ENCODE data around the gene NFIX.

NFIX gene

GRCh38 chr19:13004273-13004672, 9.0 kb downstream of the NFIX start:
- no peak overlapping the region for H3K4me3 ChIP-seq (ENCODE audit: low read depth, low read length)
- in situ Hi-C loops (cut with HindIII; ENCODE audit: low sequenced_read_pairs), result no loop called here
- TF ChIP-seq CTCF (IDR thresholded peaks at IDR 0.05; ENCODE audit: low read depth, low read length), result no peak
- no peak for DNase-seq (ENCODE audit: low read depth, low spot score)

GRCh38 chr19:13005253-13005652, 10.0 kb downstream of the NFIX start:
- DNase-seq (ENCODE audit: low read depth, low spot score), result no peak
- in situ Hi-C loops (cut with HindIII; ENCODE audit: low sequenced_read_pairs), result no loop called here
- TF ChIP-seq CTCF (IDR thresholded peaks at IDR 0.05; ENCODE audit: low read depth, low read length), result no peak

GRCh38 chr19:13005861-13006370, 10.6 kb downstream of the NFIX start:
- no peak overlapping the region for H3K4me3 ChIP-seq (ENCODE audit: low read depth, low read length)
- no peak for DNase-seq (ENCODE audit: low read depth, low spot score)
- in situ Hi-C loops (cut with HindIII; ENCODE audit: low sequenced_read_pairs), result no loop called here
- TF ChIP-seq CTCF (IDR thresholded peaks at IDR 0.05; ENCODE audit: low read depth, low read length), result no peak

More at GRCh38 chr19:13005253-13005652, 10.0 kb downstream of the NFIX start:
- H3K4me3 ChIP-seq (ENCODE audit: low read depth, low read length), result no peak overlapping the region

- no peak overlapping the region for H3K4me3 ChIP-seq (ENCODE audit: low read depth, low read length)
- no peak for TF ChIP-seq CTCF (IDR thresholded peaks at IDR 0.05; ENCODE audit: low read depth, low read length)
- DNase-seq (ENCODE audit: low read depth, low spot score), result no peak
- in situ Hi-C loops (cut with HindIII; ENCODE audit: low sequenced_read_pairs), result no loop called here
Observed at GRCh38 chr19:13006431-13007281, 11.4 kb downstream of the NFIX start.

- in situ Hi-C loops (cut with HindIII; ENCODE audit: low sequenced_read_pairs), result no loop called here
- TF ChIP-seq CTCF (IDR thresholded peaks at IDR 0.05; ENCODE audit: low read depth, low read length), result peak; percentile 9
- no peak for DNase-seq (ENCODE audit: low read depth, low spot score)
- H3K4me3 ChIP-seq (ENCODE audit: low read depth, low read length), result no peak overlapping the region
Observed at GRCh38 chr19:13007292-13008045, 12.2 kb downstream of the NFIX start.

GRCh38 chr19:13008926-13009787, 13.9 kb downstream of the NFIX start:
- DNase-seq (ENCODE audit: low read depth, low spot score), result no peak
- no peak for TF ChIP-seq CTCF (IDR thresholded peaks at IDR 0.05; ENCODE audit: low read depth, low read length)
- in situ Hi-C loops (cut with HindIII; ENCODE audit: low sequenced_read_pairs), result no loop called here
- no peak overlapping the region for H3K4me3 ChIP-seq (ENCODE audit: low read depth, low read length)

Data from astrocyte of the spinal cord (primary cell).